ENCODE results near the gene IREB2. TPM values are rescaled to one million over a fixed set of nuclear protein-coding genes. Genes with fewer than 3 reads are reported as not detected.

Gene IREB2
- total RNA-seq, 4 donors from 2014 or later = 25.6 to 87.5 (median 48.6) TPM

DNA sequence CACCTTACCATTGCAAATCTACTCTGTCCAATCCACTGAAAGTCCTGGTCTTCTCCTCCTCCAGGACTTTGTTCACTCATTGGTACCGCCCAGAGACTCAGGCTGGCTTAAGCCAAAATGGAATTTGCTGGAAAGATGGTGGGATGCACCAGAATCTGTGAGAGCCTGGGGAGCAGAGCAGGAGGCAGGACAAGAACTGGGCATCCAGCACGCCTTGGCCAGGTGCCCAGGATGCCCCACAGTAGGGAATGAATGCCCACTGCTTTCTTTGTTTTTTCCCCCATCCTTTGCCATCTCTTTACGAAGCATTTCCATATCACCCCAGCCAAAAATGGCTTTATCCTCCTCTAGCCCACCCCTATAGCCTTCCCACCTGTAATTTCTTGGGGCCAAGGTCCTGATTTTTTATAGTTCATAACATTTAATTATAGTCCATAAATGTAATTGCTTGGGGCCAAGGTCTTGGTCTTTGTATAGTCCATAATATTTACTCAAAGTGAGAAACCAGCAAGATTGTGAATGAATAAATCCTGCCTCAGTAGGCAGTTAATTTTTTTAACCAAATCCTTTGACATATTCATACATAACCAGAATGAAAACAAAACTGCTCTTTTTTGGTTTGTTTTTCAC lies 23.3 kb upstream of the IREB2 start:
- H3K27ac ChIP-seq = no peak overlapping the region

GRCh38 chr15:78415284-78415683 lies 22.7 kb upstream of the IREB2 start:
- H3K4me1 ChIP-seq = no peaks in the 10 kb centered on the region
- no peak for DNase-seq (ENCODE audit: low spot score in 2 of 2)
- WGBS = 71% methylated on average over 4 of the region's 4 CpGs
- no peaks in the 10 kb centered on the region for H3K9me3 ChIP-seq
- no peaks in the 10 kb centered on the region for H3K27me3 ChIP-seq
- TF ChIP-seq POLR2A (IDR thresholded peaks at IDR 0.05) (no peak), POLR2AphosphoS5 (IDR thresholded peaks at IDR 0.05) (no peak), EP300 (IDR thresholded peaks at IDR 0.05) (no peak)
- TF ChIP-seq, protein P1, sequence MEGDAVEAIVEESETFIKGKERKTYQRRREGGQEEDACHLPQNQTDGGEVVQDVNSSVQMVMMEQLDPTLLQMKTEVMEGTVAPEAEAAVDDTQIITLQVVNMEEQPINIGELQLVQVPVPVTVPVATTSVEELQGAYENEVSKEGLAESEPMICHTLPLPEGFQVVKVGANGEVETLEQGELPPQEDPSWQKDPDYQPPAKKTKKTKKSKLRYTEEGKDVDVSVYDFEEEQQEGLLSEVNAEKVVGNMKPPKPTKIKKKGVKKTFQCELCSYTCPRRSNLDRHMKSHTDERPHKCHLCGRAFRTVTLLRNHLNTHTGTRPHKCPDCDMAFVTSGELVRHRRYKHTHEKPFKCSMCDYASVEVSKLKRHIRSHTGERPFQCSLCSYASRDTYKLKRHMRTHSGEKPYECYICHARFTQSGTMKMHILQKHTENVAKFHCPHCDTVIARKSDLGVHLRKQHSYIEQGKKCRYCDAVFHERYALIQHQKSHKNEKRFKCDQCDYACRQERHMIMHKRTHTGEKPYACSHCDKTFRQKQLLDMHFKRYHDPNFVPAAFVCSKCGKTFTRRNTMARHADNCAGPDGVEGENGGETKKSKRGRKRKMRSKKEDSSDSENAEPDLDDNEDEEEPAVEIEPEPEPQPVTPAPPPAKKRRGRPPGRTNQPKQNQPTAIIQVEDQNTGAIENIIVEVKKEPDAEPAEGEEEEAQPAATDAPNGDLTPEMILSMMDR (IDR thresholded peaks at IDR 0.05) = peak in 1 of 2 donors; percentile 20
- H3K4me3 ChIP-seq = no peak overlapping the region
- H3K27ac ChIP-seq = no peak overlapping the region
- no peaks in the 10 kb centered on the region for H3K36me3 ChIP-seq

More for the DNA sequence above, 23.3 kb upstream of the IREB2 start:
- H3K9me3 ChIP-seq = no peaks in the 10 kb centered on the region
- WGBS = 92% methylated on average over 3 of the region's 3 CpGs
- TF ChIP-seq POLR2A (IDR thresholded peaks at IDR 0.05) = no peak
- TF ChIP-seq, protein P1 (IDR thresholded peaks at IDR 0.05) = no peak
- no peak for TF ChIP-seq EP300 (IDR thresholded peaks at IDR 0.05)
- no peak for TF ChIP-seq POLR2AphosphoS5 (IDR thresholded peaks at IDR 0.05)
- H3K4me3 ChIP-seq = no peak overlapping the region
- no peaks in the 10 kb centered on the region for H3K27me3 ChIP-seq
- H3K4me1 ChIP-seq = no peaks in the 10 kb centered on the region
- no peaks in the 10 kb centered on the region for H3K36me3 ChIP-seq
- DNase-seq (ENCODE audit: low spot score in 2 of 2) = no peak

DNA sequence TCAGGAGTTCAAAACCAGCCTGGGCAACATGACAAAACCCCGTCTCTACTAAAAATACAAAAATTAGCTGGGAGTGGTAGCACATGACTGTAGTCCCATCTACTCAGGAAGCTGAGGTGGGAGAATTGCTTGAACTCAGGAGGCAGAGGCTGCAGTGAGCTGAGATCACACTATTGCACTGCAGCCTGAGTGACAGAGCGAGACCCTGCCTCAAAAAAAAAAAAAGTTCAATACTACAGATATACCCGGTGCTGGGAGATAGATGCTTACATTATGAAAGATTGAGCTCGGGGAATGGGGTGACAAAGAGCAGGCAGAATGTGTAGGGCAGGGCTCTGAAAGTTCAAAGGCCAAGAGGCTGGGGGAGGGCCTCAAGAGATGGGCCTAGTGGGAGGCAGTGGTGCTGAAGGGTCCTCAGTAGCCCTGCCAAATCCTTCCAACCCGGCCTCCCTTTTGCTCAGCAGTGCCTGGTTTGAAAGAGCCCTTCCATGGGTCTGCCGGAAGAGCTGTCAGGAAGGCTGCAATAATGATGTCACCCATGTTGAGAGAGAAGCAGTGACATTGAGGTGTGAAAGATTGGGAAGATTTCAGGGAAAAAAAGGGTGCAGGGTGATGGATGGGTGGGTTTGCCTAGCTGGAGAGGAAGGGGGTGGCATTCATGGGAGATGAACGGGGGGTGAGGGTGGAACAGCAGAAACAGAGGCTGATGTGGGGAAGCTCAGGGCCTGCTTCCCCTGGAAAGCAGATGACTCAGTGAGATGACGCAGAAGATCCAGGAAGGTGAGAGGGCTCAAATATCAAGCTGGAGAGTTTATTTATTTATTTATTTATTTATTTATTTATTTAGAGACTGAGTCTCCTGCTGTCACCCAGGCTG lies 20.0 kb upstream of the IREB2 start:
- no peaks in the 10 kb centered on the region for H3K36me3 ChIP-seq
- no peaks in the 10 kb centered on the region for H3K27me3 ChIP-seq
- peaks cover 9% of the 10 kb centered on the region for H3K4me1 ChIP-seq
- WGBS = 77% methylated on average over 8 of the region's 8 CpGs
- TF ChIP-seq EP300 (IDR thresholded peaks at IDR 0.05) (no peak), POLR2A (IDR thresholded peaks at IDR 0.05) (no peak), POLR2AphosphoS5 (IDR thresholded peaks at IDR 0.05) (no peak)
- TF ChIP-seq, protein P1 (IDR thresholded peaks at IDR 0.05) = no peak
- DNase-seq (ENCODE audit: low spot score in 2 of 2) = no peak
- H3K27ac ChIP-seq = no peak overlapping the region
- H3K4me3 ChIP-seq = no peak overlapping the region
- no peaks in the 10 kb centered on the region for H3K9me3 ChIP-seq

DNA sequence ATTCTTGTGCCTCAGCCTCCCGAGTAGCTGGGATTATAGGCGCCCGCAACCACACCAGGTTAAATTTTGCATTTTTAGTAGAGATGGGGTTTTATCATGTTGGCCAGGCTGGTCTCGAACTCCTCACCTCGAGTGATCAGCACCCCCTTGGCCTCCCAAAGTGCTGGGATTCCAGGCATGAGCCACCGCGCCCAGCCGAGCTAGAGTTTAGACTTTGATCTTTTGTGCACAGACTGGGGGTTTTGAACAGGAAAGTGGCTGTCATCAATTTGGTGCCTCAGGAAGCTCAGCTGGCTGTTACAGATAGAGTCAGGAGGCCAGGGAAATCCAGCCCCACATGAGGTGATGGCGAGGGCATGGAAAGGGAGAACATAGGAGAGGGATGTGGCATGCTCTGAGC lies 19.3 kb upstream of the IREB2 start:
- H3K4me3 ChIP-seq = no peak overlapping the region
- no peaks in the 10 kb centered on the region for H3K9me3 ChIP-seq
- H3K36me3 ChIP-seq = no peaks in the 10 kb centered on the region
- H3K27ac ChIP-seq = no peak overlapping the region
- WGBS = 78% methylated on average over 9 of the region's 9 CpGs
- TF ChIP-seq POLR2AphosphoS5 (IDR thresholded peaks at IDR 0.05) = no peak
- TF ChIP-seq, protein P1 (IDR thresholded peaks at IDR 0.05) = no peak
- TF ChIP-seq POLR2A (IDR thresholded peaks at IDR 0.05) = no peak
- no peak for TF ChIP-seq EP300 (IDR thresholded peaks at IDR 0.05)
- H3K27me3 ChIP-seq = no peaks in the 10 kb centered on the region
- no peak for DNase-seq (ENCODE audit: low spot score in 2 of 2)
- peaks cover 10% of the 10 kb centered on the region for H3K4me1 ChIP-seq

DNA sequence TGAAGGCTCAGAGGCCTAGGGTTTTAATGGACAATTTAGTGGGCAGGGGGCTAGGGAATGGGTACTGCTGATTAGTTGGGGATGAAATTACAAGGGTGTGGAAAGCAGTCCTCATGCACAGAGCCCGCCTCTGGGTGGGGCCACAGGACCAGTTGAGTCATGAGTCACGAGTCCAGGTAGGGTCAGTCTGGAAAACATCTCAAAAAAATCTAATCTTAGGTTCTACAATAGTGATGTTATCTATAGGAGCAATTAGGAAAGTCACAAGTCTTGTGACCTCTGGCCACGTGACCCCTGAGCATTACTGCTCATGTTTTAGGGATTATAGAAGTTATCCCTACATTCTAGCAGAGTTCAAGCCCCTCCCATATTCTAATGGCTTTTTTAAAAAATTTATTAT lies 18.6 kb upstream of the IREB2 start:
- Histone ChIP-seq H3K27ac (no peak overlapping the region), H3K9me3 (no peaks in the 10 kb centered on the region), H3K4me3 (no peak overlapping the region), H3K36me3 (no peaks in the 10 kb centered on the region), H3K27me3 (no peaks in the 10 kb centered on the region), H3K4me1 (peaks cover 10% of the 10 kb centered on the region)
- TF ChIP-seq EP300 (IDR thresholded peaks at IDR 0.05) = no peak
- TF ChIP-seq, protein P1 (IDR thresholded peaks at IDR 0.05) = no peak
- TF ChIP-seq POLR2AphosphoS5 (IDR thresholded peaks at IDR 0.05) = no peak
- no peak for TF ChIP-seq POLR2A (IDR thresholded peaks at IDR 0.05)
- DNase-seq (ENCODE audit: low spot score in 2 of 2) = no peak
- WGBS = 95% methylated on average over 3 of the region's 3 CpGs

Measured in suprapubic skin (tissue), 4 donors.